Small intestine (tissue), 16 donors: ENCODE measurements around the gene OPRD1. TPM values are rescaled to one million over a fixed set of nuclear protein-coding genes. Genes with fewer than 3 reads are reported as not detected.
"Not testable (repeated sequence)": the region's sequence is repeated elsewhere in the genome, so short reads cannot be mapped to it uniquely, and the experiment has no call there.

Experiments used
- DNase-seq, 2 donors: peaks; one replicate each; pipeline versions ENCODE4 v3.0.0 to v3.0.0-alpha.2; 2013
- FAIRE-seq: peaks from 2 replicates; lab custom pipeline; 2012; peaks lifted over from hg19 to GRCh38; lab: Jason Lieb, UNC
- H3K27ac ChIP-seq, 3 donors: one replicate each; pipeline ENCODE4 v1.5.1; 2013; ENCODE audit warnings: low read length in 2 of 3, mild to moderate bottlenecking in 2 of 3, control low read depth in 1 of 3, inconsistent platforms in 1 of 3, low read depth in 1 of 3, moderate library complexity in 1 of 3
- H3K27me3 ChIP-seq, 3 donors: one replicate each; pipeline ENCODE4 v1.6.1; 2013; ENCODE audit warnings: low read length in 3 of 3, inconsistent platforms in 1 of 3; ENCODE audit not compliant: control insufficient read depth in 3 of 3, insufficient read depth in 3 of 3
- H3K36me3 ChIP-seq, 3 donors: one replicate each; pipeline ENCODE4 v1.6.1; 2013; ENCODE audit warnings: low read length in 3 of 3, inconsistent platforms in 1 of 3, low read depth in 1 of 3, mild to moderate bottlenecking in 1 of 3, moderate library complexity in 1 of 3; ENCODE audit not compliant: control insufficient read depth in 3 of 3, insufficient read depth in 2 of 3
- H3K4me1 ChIP-seq, 3 donors: one replicate each; pipeline ENCODE4 v1.6.1; 2013; ENCODE audit warnings: low read length in 2 of 3, inconsistent platforms in 1 of 3, low read depth in 1 of 3, mild to moderate bottlenecking in 1 of 3, moderate library complexity in 1 of 3; ENCODE audit not compliant: control insufficient read depth in 3 of 3, insufficient read depth in 2 of 3
- H3K4me3 ChIP-seq, 3 donors: one replicate each; pipeline ENCODE4 v1.5.1; 2013; ENCODE audit warnings: low read length in 3 of 3, control low read depth in 1 of 3, inconsistent platforms in 1 of 3, low read depth in 1 of 3, mild to moderate bottlenecking in 1 of 3, moderate library complexity in 1 of 3
- H3K9me3 ChIP-seq, 2 donors: one replicate each; pipeline ENCODE4 v1.6.1; 2013; ENCODE audit warnings: low read depth in 1 of 2, low read length in 1 of 2; ENCODE audit not compliant: control insufficient read depth in 2 of 2, insufficient read depth in 1 of 2
- WGBS, 3 donors: extraction: QIAGEN DNeasy Blood & Tissue Kit; methylation state at CpG; one replicate each; pipeline ENCODE4 v1.1.7; 2013; 5-methylcytosine and 5-hydroxymethylcytosine counted together
- long read RNA-seq, 10 donors: transcript quantifications; one replicate each; lab custom pipeline, GENCODE V29; 2026
- polyA plus RNA-seq, 4 donors: library from polyadenylated mRNA; stranded (reverse) in 3 of 4; unstranded in 1 of 4; fragments of 200-250 nt in 3 of 4; fragments of 120-200 nt in 1 of 4; gene quantifications; one replicate each; pipeline versions ENCODE4 v1.2.1 to v1.2.3, GENCODE V29; 2013
- donor health status: healthy with polysubstance abuse.
- donor health status: control.
- donor health status: control.
- donor health status: Bipolar disorder and iron deficiency.
- donor health status: healthy.

Gene OPRD1
- polyA plus RNA-seq: under 1 TPM in 3 of 4 donors, not detected in 1; 0.06 to 0.34 (median 0.27) TPM
- long read RNA-seq, donor 1: 0 reads
- long read RNA-seq, donor 2: 0 reads
- long read RNA-seq, donor 3: 0 reads
- long read RNA-seq, donor 4: 0 reads
- long read RNA-seq, donor 5: 0 reads
- long read RNA-seq, donor 6: 0 reads
- long read RNA-seq, donor 7: 0 reads
- long read RNA-seq, donor 8: 0 reads
- long read RNA-seq, donor 9: 0 reads
- long read RNA-seq, donor 10, full-length matches to known transcripts: 1 of 1 reads
- long read RNA-seq, donor 10, partial matches to known transcripts: 0 of 1 reads
- long read RNA-seq, donor 10, other reads (novel, unspliced or antisense): 0 of 1 reads

DNA sequence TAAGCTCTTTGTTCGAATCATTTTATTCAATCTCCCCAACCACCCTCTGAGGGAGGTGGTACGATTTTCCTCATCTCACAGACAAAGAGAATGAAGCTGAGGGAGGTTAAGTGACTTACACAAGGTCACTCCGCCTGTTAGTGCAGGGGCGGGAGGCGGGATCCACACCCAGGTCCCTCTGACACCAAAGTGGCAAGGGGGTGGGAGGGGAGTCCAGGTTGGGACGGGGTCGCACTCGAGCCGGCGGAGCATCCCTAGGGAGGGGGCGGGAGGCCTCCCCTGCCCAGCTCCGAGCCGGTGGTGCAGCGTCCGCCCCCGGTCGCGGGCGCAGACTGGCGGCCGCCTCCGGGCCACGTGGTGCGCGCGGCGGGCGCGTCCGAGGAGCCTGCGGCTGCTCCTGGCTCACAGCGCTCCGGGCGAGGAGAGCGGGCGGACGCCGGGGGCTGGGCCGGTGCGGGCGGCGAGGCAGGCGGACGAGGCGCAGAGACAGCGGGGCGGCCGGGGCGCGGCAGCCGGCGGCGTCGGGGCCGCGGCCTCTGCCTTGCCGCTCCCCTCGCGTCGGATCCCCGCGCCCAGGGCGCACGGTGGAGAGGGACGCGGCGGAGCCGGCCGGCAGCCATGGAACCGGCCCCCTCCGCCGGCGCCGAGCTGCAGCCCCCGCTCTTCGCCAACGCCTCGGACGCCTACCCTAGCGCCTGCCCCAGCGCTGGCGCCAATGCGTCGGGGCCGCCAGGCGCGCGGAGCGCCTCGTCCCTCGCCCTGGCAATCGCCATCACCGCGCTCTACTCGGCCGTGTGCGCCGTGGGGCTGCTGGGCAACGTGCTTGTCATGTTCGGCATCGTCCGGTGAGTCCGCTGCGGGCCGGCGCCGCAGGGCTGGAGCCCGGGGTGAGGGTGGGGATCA is at the start of gene OPRD1:
Gene OPRD1, plus strand, starts transcription at position 405 of the 903 bp plus-strand sequence. Its CDS starts 214 bp downstream, at position 619.
- H3K27me3 ChIP-seq: peaks cover 28 to 65% (median 37%) of the 10 kb centered on the region in 3 donors

GRCh38 chr1:28766532-28767183 is 45.3 kb upstream of the OPRD1 start:
- Histone ChIP-seq H3K4me3 (no peak overlapping the region), H3K36me3 (peaks cover 3 to 45% (median 4%) of the 10 kb centered on the region in 3 donors), H3K9me3 (no peaks in the 10 kb centered on the region), H3K27ac (no peak overlapping the region), H3K4me1 (no peaks in the 10 kb centered on the region), H3K27me3 (no peaks in the 10 kb centered on the region)
- DNase-seq: no peak
- WGBS, 3 donors: 88 to 95% (median 93%) methylated on average over 2 of the region's 2 CpGs
- FAIRE-seq: no peak

More for the DNA sequence above, at the start of gene OPRD1:
- H3K9me3 ChIP-seq: no peaks in the 10 kb centered on the region
- H3K4me1 ChIP-seq: no peaks in the 10 kb centered on the region
- FAIRE-seq (no peak), DNase-seq (peak in 1 of 2 donors; percentile 40)
- no peaks in the 10 kb centered on the region for H3K36me3 ChIP-seq
- H3K27ac ChIP-seq: no peak within 1 kb of the TSS
- no peak within 1 kb of the TSS for H3K4me3 ChIP-seq
- WGBS, 3 donors: 3 to 6% (median 6%) methylated on average over 58 to 108 of the region's 108 CpGs

DNA sequence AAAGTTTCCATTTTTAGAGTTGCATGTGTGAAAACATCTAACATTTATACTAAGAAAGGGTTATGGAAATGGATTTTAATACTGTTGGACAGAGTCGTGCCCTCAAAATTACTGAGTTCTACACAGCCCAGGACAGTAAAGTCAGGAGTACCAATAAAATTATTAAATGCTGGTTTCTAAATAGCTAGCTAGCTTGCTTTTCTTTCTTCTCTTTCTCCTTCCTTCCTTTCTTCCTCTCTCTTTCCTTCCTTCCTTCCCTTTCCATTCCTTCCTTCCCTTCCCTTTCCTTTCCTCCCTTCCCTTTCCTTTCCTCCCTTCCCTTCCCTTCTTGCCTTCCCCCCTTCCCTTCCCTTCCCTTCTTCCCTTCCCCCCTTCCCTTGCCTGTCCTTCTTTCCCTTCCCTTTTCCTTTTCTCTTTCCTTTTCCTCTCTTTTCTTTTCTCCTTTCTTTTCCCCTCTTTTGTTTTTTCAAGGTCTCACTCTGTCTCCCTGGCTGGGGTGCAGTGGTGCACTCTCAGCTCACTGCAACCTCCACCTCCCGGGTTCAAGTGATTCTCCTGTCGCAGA is 41.3 kb upstream of the OPRD1 start:
- Histone ChIP-seq H3K9me3 (no peaks in the 10 kb centered on the region), H3K4me3 (no peak overlapping the region), H3K27me3 (no peaks in the 10 kb centered on the region), H3K36me3 (peaks cover 3 to 31% (median 4%) of the 10 kb centered on the region in 3 donors), H3K27ac (no peak overlapping the region), H3K4me1 (peaks cover 0 to 7% (median 2%) of the 10 kb centered on the region in 3 donors)
- DNase-seq: no peak
- no peak for FAIRE-seq
- 95 to 99% (median 96%) methylated on average over 3 of the region's 3 CpGs for WGBS, 3 donors

GRCh38 chr1:28771921-28772320 is 40.0 kb upstream of the OPRD1 start:
- Histone ChIP-seq H3K36me3 (peaks cover 0 to 22% (median 4%) of the 10 kb centered on the region in 3 donors), H3K4me1 (peaks cover 0 to 13% (median 2%) of the 10 kb centered on the region in 3 donors)
- H3K27ac ChIP-seq, H3K27me3 ChIP-seq, H3K4me3 ChIP-seq, FAIRE-seq, DNase-seq, H3K9me3 ChIP-seq: not testable (repeated sequence)
- WGBS, 3 donors: 91 to 95% (median 93%) methylated on average over 10 of the region's 10 CpGs

DNA sequence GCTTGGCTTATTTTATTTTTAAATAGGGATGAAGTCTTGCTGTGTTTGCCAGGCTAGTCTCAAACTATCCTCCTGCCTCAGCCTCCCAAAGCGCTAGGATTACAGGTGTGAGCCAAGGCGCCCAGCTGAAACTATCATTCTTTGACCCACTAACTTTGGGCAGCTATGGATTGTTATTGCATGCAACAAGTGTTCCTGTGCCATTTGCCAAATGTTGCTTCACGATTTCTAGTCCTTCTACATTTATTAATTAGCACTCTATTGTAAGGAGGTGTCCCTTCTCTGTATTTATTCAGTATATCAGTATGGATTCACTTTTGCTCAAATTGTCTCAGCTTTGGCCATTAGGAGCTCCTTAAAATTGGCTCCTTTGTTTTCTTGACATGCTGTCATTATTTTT is 38.9 kb upstream of the OPRD1 start:
- no peak for DNase-seq
- H3K27me3 ChIP-seq: no peaks in the 10 kb centered on the region
- FAIRE-seq: no peak
- H3K4me3 ChIP-seq: no peak overlapping the region
- no peaks in the 10 kb centered on the region for H3K9me3 ChIP-seq
- H3K27ac ChIP-seq: no peak overlapping the region
- peaks cover 0 to 13% (median 2%) of the 10 kb centered on the region in 3 donors for H3K4me1 ChIP-seq
- H3K36me3 ChIP-seq: peaks cover 0 to 17% (median 4%) of the 10 kb centered on the region in 3 donors
- 82 to 88% (median 85%) methylated on average over 3 of the region's 3 CpGs for WGBS, 3 donors

DNA sequence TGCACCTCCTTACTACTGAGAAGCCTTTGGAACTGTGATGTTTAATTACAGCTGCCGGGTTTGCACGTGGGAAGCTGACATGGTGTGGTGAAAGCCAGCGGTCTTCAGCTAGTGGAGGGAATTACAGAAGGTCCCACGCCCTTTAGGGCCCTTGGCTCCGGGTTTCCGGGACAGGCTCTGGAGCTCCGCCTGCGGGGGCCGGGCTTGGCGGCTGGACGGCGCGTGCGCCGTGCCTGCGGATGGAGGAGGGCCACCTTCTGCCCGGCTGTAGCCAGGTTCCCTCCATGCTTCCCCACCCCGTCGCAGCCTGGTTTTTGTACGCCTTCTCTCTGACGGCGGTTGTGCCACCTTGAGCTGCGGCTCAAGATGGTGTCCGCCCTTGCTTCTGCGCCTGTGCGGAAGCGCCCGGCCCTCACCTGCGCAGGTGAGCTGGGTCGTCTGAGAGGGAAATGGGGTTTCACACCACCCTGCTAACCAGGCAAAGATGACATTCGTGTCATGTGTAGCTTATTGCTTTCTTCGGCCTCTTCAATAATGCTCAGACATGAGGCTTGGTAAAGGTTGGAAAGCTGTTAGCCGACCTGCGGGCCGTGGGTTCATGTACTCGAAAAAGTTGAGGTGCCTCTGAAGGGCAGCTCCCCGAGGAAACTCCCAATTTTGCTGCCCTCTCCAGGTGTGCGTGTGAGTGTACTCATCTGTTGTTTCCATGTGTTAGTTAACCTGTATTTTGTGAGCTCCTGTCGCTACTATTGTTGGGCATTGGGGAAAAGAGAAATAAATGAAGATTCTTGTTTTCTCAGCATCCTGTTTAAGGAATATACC is 36.6 kb upstream of the OPRD1 start:
- whole genome bisulfite sequencing, 3 donors: 4 to 16% (median 8%) methylated on average over 39 of the region's 39 CpGs
- H3K4me1 ChIP-seq: peaks cover 0 to 13% (median 2%) of the 10 kb centered on the region in 3 donors
- peak overlapping the region; percentile 8 to 57 (median 54) for H3K4me3 ChIP-seq
- H3K27ac ChIP-seq: peak overlapping the region; percentile 71 to 90 (median 87)
- no peaks in the 10 kb centered on the region for H3K27me3 ChIP-seq
- DNase-seq (peak; percentile 88 to 93), FAIRE-seq (no peak)
- H3K9me3 ChIP-seq: no peaks in the 10 kb centered on the region
- peaks cover 0 to 15% (median 0%) of the 10 kb centered on the region in 3 donors for H3K36me3 ChIP-seq

- no peak overlapping the region for H3K4me3 ChIP-seq
Measured at GRCh38 chr1:28776341-28776740, 35.6 kb upstream of the OPRD1 start.

More at GRCh38 chr1:28776341-28776740, 35.6 kb upstream of the OPRD1 start:
- no peaks in the 10 kb centered on the region for H3K27me3 ChIP-seq
- H3K36me3 ChIP-seq: peaks cover 0 to 10% (median 0%) of the 10 kb centered on the region in 3 donors
- WGBS, 3 donors: 97% methylated on average over 17 of the region's 17 CpGs
- FAIRE-seq (no peak), DNase-seq (no peak)
- H3K9me3 ChIP-seq: no peaks in the 10 kb centered on the region
- no peak overlapping the region for H3K27ac ChIP-seq
- peaks cover 0 to 13% (median 2%) of the 10 kb centered on the region in 3 donors for H3K4me1 ChIP-seq
